Keratinocyte (primary cell): ENCODE results near the gene TPPP3.

Source experiments
- CTCF ChIP-seq, 3 experiments: IDR thresholded peaks in 1 of 3; conservative IDR thresholded peaks in 1 of 3; optimal IDR thresholded peaks in 1 of 3; 2 replicates in 2 of 3; 3 replicates in 1 of 3; pipeline versions ENCODE3 to v1.5.1; 2011; ENCODE audit warnings: low read length in 3 of 3, mild to moderate bottlenecking in 3 of 3, moderate library complexity in 2 of 3, control low read depth in 1 of 3, inconsistent platforms in 1 of 3; ENCODE audit not compliant: insufficient read depth in 2 of 3; ENCODE audit errors: extremely low read depth in 1 of 3
- EZH2 ChIP-seq: IDR thresholded peaks from one replicate; pipeline ENCODE4 v1.6.1; 2012; ENCODE audit warnings: inconsistent platforms, mild to moderate bottlenecking, low read length, moderate library complexity

- TF ChIP-seq CTCF (optimal IDR thresholded peaks at IDR 0.05 in 1 of 3, IDR thresholded peaks at IDR 0.05 in 1 of 3, conservative IDR thresholded peaks at IDR 0.05 in 1 of 3; ENCODE audit: extremely low read depth in 1 of 3, insufficient read depth in 2 of 3, low read length in 3 of 3) = no peak
- TF ChIP-seq EZH2 = no peak
Measured at GRCh38 chr16:67423015-67423414, 29.7 kb upstream of the TPPP3 start.
